GM19455 (cell line): Measurements from ENCODE around the gene SUOX.
"Not testable (repeated sequence)": the region's sequence is repeated elsewhere in the genome, so short reads cannot be mapped to it uniquely, and the experiment has no call there.

Experiments
- ATAC-seq: cut with Tn5 transposase; IDR thresholded peaks from one replicate; pipeline ENCODE4 v1.9.1; 2021; ENCODE audit not compliant: unreplicated experiment

SUOX gene

DNA sequence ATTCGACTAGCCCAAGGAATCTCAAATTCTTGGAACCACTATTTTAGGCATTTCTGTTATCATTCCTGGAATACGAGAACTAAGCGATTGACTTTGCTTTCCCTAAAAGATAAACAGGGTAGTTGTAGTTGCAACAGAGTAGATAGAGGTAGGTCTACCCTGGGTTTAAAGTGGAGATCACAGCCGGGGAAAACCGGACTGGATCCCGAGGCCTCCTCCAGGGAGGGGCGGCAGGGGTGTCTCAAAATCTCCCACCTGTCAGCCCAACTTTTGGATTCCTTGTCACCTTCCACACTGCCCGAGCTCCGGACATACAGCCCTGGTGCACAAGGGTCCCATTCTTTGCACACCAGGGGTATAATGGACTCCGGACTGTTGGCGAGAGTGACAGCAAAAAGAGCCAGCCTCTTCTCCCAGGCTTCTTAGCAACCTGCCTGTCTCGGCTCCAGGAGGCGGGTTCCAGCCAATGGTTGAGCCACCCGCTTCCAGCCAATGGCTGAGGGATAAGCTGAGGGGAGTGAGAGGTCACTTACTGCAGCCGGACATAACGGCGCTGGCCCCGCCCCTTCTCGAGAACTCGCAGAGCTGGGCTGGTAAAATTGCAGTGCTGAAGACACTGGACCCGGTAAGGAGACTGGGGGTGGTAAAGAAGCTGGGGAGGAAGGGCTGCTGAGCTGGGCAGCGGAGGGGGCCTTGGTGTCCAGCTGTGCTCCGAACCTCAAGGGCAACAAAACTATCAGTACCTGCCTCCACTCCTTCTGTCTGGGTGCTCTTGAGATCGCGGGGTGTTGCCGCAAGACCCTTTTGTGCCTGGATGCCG lies at the start of gene SUOX:
SUOX (plus strand) TSS at position 562 of the 820 bp plus-strand sequence. CDS start 4,946 bp downstream, outside the sequence.
- peak; percentile 98 for ATAC-seq

DNA sequence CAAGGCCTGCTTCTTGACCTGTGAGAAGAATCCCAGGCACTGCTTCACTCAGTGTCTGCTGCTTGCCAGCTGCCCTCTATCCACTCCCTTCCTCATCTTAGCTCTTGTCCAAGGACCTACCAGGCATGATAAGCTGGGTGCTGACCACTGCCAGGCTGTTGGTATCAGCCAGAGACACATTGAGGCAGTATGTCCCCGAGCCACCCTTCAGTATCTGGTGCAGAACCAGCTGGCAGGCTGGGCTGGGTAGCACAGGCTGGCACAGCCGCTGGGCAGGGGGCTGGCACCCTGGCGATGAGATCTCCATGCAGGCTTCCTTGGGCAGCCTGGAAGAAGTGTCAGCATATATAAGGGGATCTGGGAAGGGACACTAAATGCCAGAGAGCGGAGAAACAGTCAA lies 41.7 kb upstream of the SUOX start:
- no peak for ATAC-seq

DNA sequence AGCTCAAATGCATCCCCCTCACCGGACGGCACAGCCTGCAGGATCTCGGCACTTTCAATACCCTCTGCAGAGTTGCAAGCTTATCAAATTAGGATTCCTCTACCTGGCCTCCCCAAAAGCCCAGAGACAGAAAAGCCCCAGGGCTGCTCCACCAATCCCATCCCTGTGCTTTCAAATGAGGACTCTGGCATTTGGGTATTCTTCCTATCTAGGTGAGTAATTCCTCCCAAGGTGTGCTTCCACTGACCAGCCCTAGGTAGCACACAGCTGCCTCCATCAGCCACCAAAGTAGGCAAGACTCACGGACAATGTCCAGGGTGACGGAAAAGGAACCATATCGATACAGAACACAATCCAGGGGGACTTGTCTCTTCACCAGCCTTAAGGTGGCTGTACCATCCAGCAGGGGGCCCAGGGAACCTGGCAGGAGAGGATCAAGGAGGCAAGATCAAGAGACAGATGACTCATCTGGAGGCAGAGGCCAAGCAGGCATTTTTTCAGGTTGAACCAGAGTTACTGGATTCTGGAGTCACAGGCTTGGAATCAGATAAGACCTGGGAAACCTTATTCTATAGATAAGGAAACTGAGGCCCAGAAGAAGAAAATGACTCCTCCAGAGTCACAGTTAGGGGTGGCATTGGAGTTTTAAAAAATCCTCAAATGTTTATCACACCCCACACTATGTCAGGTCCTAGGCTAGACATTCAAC lies 41.1 kb upstream of the SUOX start:
- no peak for ATAC-seq

DNA sequence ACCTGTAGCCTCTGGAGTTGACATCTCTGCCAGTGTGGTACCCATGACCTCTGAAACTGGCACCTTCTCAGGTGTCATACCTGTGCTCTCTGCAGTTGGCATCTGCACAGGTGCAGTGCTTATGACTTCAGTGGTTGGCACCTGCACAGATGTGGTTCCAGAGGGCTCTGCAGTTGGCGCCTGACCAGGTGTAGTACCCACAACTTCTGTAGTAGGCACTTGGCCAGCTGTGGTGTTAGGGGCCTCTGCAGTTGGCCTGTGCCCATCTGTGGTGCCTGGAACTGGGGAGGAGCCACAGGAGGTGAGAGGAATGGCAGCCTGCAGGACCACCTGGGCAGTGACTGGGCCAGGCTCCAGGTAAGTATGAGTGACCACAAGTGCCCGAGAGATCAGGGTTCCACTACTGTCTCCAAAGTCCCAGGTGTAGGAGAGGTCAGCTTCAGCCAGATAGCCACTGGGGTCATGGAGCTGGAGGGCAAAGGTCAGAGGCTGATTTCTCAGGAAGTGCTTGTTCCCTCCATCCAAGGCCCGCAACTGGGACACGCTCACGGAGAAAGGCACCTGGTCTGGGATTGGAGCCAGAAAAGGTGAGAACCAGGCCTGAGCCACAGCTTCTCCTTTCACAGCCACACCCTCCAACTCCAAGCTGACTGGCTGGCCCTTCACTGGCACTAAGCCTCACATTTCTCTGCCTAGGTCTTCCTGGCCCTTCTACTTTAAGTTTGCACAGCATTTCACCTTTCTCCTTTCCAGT lies 39.8 kb upstream of the SUOX start:
- no peak for ATAC-seq

DNA sequence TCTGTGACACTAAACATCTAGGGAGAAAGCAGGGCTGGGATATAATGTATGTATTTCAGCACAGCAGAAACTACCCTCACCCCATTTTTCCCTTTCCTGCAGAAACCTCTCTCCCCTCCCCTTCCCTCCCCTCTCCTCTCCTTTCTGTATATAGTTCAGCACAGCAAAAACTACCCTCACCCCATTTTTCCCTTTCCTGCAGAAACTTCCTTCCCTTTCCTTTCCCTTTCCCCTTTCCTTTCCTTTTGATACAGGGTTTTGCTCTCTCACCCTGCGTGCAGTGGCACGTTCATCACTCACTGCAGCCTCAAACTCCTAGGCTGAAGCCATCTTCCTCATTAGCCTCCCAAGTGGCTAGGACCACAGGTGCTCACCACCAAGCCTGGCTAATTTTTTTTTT lies 33.3 kb upstream of the SUOX start:
- no peak for ATAC-seq

DNA sequence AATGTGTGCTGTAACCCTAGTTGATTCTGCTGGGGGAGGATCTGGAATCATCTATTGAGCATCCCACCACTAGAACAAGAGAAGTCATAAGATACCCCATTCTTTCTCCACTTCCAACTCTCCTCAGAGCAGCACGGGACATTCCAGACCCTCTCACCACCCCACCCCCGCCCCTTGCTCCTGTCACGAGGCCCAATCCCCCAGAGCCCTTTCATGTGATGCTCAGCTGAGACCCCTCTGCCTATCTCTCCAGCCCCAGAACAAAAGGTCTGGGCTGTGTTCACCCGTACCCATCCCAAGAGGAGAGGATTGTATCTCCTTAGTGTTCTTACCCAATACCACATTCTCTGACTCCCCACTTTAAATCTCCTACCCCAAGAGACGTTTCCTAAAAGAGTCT lies 31.8 kb upstream of the SUOX start:
- no peak for ATAC-seq

DNA sequence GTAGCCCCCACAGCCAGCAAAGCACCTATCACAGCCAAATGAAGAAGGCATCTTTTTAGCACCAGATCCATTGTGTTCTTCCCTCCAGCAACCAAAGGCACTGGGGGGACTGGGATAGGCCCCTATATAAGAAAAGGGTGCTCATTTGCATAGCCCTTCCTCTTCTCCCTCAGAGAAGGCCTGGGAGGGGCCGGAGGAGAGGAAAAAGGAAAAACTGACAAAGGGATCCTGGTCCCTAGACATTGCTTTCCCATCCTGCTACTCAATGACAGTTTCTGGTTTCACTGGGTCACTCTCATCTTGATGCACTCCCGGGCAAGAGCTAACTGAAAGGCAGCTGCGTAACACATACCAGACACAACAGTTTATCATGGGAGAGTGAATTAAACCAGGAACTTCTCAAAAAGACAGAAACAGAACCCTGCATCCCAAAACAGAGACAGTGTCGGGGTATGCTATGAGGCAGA lies 31.1 kb upstream of the SUOX start, which contains the start of gene PMEL:
PMEL (minus strand) TSS at position 102 of the 467 bp plus-strand sequence; CDS start at position 71, 31 bp downstream.
- no peak for ATAC-seq

DNA sequence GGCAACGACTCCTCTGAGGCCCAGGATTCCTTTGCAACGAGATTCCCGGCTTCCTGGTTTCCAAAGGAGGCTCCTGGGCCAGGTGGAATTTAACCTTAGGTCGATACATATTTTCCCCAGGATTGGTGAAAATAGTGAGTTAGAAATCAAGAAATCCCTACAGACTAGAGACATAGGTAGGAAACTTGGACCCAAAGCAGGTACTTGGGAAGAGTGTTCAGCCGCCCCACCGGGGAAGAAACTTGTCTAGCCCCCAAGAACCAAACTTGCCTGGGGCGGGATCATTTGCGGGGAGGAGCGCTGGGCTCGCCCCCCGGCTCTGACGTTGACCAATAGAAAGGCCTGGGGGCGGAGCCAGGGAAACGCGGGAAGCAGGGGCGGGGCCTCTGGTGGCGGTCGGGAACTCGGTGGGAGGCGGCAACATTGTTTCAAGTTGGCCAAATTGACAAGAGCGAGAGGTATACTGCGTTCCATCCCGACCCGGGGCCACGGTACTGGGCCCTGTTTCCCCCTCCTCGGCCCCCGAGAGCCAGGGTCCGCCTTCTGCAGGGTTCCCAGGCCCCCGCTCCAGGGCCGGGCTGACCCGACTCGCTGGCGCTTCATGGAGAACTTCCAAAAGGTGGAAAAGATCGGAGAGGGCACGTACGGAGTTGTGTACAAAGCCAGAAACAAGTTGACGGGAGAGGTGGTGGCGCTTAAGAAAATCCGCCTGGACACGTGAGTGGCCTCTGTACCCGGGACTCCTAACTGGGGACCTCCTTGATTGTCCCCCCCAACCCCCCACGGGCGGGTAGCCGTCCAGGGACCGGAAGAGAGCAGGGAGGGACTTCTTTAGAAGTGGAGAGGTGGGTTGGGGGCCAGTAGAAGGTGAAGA lies 30.4 kb upstream of the SUOX start, which contains the start of gene CDK2:
CDK2 (plus strand) TSS at position 423 of the 874 bp plus-strand sequence; CDS start at position 602, 179 bp downstream.
- ATAC-seq: peak; percentile 94

DNA sequence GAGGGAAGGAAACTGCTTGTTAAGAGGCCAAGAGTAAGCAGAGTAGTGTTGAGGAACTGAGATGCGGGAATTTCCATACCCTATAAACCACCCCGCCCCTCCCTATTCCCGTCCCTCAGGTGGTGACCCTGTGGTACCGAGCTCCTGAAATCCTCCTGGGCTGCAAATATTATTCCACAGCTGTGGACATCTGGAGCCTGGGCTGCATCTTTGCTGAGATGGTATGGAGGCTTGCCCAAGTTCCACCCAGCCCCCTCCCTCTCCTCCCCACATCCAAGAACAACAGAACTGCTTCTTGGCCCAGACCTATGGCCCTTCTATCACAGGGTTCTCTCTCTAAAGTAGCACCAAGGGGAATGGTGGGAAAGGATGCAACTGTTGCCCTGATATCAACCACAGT lies 27.7 kb upstream of the SUOX start:
- ATAC-seq: no peak

DNA sequence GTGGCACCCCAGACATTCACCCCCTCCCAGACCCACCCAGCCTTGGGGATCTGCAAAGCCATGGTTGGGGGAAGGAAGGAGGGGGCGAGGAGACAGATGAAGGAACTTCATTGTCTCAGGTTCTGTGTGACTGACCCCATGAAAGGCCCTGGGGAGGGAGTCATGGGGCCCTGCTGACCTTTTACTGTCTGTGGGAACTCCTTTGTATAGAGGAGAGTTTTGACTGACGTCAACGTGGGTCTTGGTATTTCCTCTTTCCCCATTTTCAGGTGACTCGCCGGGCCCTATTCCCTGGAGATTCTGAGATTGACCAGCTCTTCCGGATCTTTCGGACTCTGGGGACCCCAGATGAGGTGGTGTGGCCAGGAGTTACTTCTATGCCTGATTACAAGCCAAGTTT lies 26.3 kb upstream of the SUOX start:
- ATAC-seq: no peak

DNA sequence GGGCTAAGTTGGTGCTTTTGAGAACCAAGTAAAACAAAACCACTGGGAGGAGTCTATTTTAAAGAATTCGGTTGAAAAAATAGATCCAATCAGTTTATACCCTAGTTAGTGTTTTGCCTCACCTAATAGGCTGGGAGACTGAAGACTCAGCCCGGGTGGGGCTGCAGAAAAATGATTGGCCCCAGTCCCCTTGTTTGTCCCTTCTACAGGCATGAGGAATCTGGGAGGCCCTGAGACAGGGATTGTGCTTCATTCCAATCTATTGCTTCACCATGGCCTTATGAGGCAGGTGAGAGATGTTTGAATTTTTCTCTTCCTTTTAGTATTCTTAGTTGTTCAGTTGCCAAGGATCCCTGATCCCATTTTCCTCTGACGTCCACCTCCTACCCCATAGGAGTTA lies 25.0 kb upstream of the SUOX start:
- ATAC-seq: no peak

DNA sequence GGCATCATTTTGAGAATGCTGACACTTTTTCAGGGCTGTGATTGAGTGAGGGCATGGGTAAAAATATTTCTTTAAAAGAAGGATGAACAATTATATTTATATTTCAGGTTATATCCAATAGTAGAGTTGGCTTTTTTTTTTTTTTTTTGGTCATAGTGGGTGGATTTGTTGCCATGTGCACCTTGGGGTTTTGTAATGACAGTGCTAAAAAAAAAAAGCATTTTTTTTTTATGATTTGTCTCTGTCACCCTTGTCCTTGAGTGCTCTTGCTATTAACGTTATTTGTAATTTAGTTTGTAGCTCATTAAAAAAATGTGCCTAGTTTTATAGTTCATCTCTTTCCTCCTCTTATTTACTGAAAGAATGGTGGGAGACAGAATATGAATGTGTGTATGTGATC lies 24.6 kb upstream of the SUOX start:
- no peak for ATAC-seq

DNA sequence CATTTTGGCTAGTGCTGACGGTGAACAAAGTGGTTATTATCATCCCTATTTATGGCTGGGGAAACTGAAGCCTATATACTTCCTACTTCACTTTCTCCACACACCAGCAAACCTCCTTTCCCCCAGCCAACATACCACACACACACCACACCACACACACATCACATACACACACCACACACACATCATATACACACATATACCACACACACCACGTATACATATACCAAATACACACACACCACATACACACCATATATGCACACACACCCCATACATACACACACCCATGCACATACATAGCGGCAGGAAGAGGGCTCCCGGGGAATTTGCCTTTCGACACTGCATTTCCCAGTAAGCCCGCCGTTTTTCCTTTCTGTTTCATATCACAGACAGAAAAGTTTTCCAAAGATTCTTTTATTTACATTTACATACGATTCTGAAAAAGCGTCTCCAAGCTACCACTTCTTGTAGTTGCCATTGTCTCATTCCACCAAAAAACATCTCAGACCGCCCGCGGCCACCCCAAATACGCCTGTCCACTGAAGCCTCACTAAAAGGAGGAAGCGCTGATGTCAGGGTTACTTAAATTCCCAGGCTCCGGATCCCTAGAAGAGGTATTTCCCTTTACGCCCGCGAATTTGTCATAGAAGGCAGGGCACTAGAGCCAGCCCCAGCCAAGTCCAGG lies 24.0 kb upstream of the SUOX start:
- no peak for ATAC-seq

DNA sequence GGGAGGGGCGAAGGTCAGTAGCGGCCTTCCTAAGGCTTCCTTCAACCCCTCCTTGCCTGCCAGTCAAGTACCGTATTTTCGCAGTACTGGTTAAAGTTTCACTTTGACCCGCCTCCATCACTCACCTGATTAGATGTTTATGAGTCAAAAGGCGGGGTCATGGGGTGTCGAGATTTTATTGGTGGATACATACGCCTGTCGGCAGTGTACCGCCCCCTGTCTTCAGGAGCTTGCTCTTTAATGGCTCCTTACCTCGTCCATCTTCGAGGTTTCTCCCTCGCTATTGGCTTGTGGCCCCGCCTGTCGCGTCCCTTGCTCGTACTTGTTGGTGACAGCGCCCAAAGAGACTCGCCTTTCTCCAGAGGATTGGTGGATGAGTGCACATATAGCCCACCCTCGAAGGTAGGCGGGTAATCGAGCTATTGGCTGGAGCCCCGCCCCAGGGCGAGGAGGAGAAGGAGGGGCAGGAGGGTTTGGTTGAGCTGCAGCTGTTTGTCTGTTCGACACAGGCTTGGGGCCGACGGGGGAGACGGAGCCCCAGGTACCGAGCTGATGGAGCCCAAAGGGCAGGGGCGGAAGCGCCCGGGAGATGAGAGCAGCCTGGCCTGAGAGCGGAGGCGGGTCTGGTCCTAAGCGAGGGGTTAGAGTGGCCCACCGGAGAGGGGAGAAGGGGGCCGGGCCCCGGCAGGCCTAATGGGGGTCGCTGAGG lies 23.3 kb upstream of the SUOX start, which contains the start of gene RAB5B:
RAB5B (plus strand) TSS at position 480 of the 709 bp plus-strand sequence. CDS start 12,883 bp downstream, outside the sequence.
- peak; percentile 96 for ATAC-seq

DNA sequence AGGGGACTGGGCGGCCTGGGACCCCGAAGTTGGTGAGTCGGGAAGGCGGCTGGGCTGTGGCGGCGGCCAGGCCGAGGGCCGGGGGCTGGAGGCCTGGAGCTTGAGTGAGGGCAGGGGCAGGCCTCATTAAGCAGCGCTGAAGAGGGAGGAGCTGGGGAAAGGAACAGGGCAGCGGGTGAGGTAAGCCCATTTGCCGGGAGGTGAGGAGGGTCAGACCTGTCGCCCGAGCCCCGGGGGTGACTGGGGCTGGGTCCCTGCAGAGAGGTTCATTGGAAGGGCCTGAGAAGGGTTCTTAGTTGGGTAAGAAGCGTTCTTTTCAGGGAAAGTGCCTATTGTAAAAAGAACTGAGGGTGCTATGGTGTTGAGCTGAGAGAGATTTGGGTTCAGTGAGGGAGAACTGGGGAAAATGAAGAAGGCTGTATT lies 22.8 kb upstream of the SUOX start:
- peak; percentile 21 for ATAC-seq

DNA sequence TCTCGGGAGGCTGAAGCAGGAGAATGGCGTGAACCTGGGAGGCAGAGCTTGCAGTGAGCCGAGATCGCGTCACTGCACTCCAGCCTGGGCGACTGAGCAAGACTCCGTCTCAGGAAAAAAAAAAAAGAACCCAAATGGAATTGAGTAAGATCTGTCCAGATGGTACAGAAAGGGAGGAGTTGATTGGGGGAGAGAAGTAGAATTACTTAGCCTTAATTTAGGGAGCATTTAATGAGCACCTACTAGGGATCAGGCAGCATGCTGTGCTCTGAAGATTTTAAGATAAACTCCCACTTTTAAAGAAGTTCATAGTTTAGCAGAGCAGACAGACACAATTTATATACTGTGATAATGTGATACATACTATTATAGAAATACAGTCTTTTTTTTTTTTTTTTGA lies 18.7 kb upstream of the SUOX start:
- no peak for ATAC-seq

DNA sequence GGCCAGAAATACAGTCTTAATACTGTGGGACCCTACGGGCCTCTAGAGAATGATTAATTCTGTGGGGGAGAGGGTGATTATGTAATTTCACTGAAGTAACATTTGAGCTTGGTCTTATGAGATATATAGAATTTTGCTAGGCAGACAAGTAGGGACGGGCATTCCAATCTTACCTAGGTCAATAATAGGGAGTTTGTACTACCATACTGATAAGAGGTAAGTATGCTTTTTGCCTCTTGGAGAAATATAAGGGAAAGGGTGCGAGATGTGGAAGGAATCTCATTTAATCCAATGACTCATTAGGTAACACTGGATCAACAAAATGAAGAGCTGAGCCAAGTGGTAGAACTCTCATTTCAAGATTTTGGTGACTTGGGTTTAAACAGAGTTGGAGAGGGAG lies 18.0 kb upstream of the SUOX start:
- ATAC-seq: no peak

DNA sequence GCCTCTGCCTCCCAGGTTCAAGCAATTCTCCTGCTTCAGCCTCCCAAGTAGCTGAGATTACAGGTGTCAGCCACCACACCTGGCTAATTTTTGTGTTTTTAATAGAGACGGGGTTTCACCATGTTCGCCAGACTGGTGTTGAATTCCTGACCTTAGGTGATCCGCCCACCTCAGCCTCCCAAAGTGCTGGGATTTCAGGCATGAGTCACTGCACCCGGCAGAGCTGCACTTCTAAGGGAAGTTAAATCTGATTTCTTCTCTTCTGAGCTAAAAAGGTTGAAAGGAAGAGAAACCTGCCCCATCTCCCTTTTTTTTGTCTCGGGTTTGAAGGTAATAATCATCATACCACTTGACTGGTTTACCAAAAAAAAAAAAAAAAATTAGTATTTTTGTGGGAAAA lies 15.2 kb upstream of the SUOX start:
- ATAC-seq: not testable (repeated sequence)
